ENCODE measurements around the gene DDN.

DDN gene

DNA sequence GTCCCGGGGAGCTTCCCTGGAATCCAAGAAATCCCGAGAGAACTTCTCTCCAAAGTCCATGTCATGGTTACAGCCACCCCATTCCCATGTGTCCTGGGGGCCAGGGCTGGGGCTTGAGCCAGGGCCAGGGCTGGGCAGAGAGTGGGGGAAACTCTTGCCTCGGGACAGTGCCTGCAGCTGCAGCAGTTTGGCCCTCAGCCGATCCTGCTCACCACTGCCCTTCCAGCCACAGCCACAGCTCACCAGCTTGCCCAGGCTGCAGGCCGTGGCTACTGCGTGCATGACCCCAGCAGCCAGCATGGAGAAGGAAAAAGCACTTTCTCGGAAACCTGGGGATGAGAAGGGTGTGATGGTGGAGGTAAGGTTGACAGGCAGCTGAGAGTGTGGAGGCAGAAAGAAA is 31.2 kb downstream of the DDN start:
- TF ChIP-seq, protein P1, sequence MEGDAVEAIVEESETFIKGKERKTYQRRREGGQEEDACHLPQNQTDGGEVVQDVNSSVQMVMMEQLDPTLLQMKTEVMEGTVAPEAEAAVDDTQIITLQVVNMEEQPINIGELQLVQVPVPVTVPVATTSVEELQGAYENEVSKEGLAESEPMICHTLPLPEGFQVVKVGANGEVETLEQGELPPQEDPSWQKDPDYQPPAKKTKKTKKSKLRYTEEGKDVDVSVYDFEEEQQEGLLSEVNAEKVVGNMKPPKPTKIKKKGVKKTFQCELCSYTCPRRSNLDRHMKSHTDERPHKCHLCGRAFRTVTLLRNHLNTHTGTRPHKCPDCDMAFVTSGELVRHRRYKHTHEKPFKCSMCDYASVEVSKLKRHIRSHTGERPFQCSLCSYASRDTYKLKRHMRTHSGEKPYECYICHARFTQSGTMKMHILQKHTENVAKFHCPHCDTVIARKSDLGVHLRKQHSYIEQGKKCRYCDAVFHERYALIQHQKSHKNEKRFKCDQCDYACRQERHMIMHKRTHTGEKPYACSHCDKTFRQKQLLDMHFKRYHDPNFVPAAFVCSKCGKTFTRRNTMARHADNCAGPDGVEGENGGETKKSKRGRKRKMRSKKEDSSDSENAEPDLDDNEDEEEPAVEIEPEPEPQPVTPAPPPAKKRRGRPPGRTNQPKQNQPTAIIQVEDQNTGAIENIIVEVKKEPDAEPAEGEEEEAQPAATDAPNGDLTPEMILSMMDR (conservative IDR thresholded peaks at IDR 0.05; ENCODE audit: control insufficient read depth, insufficient read depth, low read depth, low read length) = no peak
- H3K4me3 ChIP-seq (ENCODE audit: control insufficient read depth, low read depth, low read length) = no peak overlapping the region
- DNase-seq (ENCODE audit: low read depth) = no peak

DNA sequence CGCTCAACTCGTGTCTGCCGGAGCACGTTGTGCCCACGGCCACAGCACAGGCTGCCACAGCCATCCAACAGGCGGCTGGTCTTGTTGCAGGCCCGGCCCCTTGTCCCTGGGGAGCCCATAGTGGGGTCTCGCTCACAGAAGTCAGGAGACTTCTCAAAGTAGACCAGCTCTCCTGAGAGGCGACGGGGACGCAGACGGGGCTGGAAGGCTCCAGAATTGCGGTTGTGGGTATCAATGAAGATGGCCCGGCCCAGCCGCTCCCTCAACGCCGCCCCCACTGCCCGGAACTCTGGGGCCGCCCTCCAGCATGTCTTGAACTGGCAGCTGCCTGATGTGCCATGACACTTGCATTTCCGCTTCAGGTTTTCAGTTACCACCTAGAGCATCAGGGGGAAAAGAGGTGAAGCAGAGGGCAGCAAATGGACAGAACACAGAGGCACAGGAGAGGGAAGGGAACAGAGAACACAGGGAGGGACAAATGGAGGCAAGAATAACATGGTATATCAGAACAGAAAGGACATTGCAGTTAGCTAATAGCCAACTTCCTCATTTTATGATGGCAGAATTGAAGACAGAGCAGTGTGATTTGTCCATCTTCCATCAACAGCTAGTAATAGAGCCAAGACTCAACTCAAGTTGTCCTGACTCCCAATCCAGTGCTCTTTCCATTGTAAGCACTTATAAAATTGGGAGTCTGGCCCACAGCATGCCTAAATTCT is 32.8 kb downstream of the DDN start:
- TF ChIP-seq, protein P1 (conservative IDR thresholded peaks at IDR 0.05; ENCODE audit: control insufficient read depth, insufficient read depth, low read depth, low read length) = no peak
- no peak for DNase-seq (ENCODE audit: low read depth)
- H3K4me3 ChIP-seq (ENCODE audit: control insufficient read depth, low read depth, low read length) = no peak overlapping the region

DNA sequence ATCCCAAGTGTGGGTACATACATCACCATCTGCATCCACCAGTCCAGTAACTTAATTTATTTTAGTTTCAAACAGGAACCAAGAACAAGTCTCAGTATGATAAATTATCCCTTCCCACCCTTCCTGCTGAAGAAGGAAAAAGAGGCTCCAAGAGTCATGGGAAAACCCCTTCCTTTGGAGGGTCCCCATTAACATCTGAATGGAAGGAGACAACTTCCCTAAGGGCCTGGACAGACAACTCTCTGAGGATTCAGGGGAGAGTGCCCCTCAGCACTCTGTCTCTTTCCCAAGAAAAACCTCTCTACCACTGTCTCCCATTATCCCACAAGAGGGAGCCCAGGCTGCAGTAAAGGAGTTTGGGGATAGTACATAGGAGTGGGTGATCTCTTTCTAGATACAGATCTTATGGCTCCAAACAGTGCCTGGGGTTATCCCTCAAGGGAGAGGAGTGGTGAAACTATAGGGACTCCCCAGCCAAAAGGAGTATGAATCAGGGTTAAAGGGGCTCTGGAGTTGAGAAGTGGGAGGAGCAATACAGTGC is 33.8 kb downstream of the DDN start:
- DNase-seq (ENCODE audit: low read depth) = peak; percentile 40
- TF ChIP-seq, protein P1 (conservative IDR thresholded peaks at IDR 0.05; ENCODE audit: control insufficient read depth, insufficient read depth, low read depth, low read length) = peak; percentile 48
- H3K4me3 ChIP-seq (ENCODE audit: control insufficient read depth, low read depth, low read length) = no peak overlapping the region

DNA sequence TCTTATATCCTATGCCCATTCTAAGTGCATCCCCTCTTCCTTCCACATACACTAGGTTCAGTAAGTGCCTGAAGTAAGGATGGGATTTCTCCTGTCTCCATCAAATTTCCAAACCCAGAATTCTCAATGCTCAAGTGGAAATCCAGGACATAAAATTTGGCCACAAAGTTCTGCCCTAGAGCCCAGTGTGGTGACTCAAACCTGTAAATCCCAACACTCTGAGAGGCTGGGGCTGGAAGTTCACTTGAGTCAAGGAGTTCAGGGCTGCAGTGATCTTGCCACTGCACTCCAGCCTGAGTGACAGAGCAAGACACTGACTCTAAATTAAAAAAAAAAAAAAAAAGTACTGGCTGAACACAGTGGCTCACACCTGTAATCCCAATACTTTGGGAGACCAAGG is 37.4 kb downstream of the DDN start:
- DNase-seq (ENCODE audit: low read depth) = peak; percentile 34
- TF ChIP-seq, protein P1 (conservative IDR thresholded peaks at IDR 0.05; ENCODE audit: control insufficient read depth, insufficient read depth, low read depth, low read length) = no peak
- H3K4me3 ChIP-seq (ENCODE audit: control insufficient read depth, low read depth, low read length) = no peak overlapping the region

DNA sequence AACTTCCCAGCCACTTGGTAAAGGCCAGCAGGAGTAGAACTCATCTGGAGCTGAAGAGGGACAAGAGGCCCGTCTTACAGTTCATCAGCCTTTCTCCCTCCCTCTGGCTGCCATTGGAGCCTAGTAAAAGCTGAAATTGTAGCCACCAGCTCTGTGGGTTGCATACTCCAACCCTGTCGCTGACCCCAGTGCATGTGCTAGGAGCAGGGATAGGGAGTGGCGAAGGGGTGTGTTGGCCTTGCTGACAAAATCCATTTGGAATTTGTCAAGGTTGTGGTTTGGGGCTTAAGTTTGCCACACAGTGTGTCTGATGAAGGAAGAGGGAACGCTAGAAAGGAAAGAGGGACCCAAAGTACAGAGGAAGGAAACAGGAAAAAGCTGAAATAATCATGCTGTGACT is 37.8 kb downstream of the DDN start:
- no peak overlapping the region for H3K4me3 ChIP-seq (ENCODE audit: control insufficient read depth, low read depth, low read length)
- DNase-seq (ENCODE audit: low read depth) = no peak
- TF ChIP-seq, protein P1 (conservative IDR thresholded peaks at IDR 0.05; ENCODE audit: control insufficient read depth, insufficient read depth, low read depth, low read length) = no peak

DNA sequence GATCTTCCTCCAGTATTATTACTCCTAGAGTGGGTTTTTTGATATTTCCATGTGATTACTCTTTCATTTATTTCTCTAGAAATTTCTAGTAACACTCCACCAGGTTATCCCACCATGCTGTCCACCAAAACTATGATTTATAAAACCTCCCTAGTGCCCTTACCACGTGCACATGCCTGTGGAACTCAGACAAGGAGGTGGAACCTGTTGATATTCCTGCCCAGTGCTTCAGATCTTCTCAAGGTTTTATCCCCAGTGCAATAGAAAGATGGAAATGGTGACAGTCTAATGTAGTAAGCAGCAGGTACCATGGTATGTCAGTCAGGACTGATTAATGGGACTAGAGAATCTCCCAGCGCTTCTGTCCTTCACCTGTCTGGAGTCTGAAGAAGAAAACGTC is 38.3 kb downstream of the DDN start:
- H3K4me3 ChIP-seq (ENCODE audit: control insufficient read depth, low read depth, low read length) = no peak overlapping the region
- TF ChIP-seq, protein P1 (conservative IDR thresholded peaks at IDR 0.05; ENCODE audit: control insufficient read depth, insufficient read depth, low read depth, low read length) = no peak

More for the DNA sequence above, 38.3 kb downstream of the DDN start:
- no peak for DNase-seq (ENCODE audit: low read depth)

Data from fibroblast of mammary gland (primary cell).